HG03521 (cell line): ENCODE measurements around the gene PLXNB2.

Experiments used
- ATAC-seq: cut with Tn5 transposase; IDR thresholded peaks from one replicate; pipeline ENCODE4 v1.9.1; 2021; ENCODE audit warnings: mild to moderate bottlenecking, moderate library complexity; ENCODE audit not compliant: unreplicated experiment

PLXNB2 gene

GRCh38 chr22:50313021-50313420, 5.6 kb upstream of the PLXNB2 start:
- no peak for ATAC-seq

DNA sequence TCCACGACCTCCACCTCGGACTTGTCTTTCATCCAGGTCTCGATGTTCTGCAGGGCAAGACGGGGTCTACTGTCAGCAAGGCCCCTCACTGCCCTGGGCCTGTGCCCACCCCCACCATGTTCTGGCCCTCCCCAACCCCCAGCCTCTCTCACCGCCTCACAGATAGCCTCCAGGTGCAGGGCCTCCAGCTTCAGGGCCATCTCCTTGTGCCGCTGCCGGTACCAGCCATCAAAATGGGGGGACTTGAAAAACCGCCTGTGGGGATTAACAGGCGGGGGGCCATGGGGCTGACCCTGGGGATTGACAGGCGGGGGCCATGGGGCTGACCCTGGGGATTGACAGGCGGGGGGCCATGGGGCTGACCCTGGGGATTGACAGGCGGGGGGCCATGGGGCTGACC, 4.9 kb upstream of the PLXNB2 start:
- no peak for ATAC-seq

DNA sequence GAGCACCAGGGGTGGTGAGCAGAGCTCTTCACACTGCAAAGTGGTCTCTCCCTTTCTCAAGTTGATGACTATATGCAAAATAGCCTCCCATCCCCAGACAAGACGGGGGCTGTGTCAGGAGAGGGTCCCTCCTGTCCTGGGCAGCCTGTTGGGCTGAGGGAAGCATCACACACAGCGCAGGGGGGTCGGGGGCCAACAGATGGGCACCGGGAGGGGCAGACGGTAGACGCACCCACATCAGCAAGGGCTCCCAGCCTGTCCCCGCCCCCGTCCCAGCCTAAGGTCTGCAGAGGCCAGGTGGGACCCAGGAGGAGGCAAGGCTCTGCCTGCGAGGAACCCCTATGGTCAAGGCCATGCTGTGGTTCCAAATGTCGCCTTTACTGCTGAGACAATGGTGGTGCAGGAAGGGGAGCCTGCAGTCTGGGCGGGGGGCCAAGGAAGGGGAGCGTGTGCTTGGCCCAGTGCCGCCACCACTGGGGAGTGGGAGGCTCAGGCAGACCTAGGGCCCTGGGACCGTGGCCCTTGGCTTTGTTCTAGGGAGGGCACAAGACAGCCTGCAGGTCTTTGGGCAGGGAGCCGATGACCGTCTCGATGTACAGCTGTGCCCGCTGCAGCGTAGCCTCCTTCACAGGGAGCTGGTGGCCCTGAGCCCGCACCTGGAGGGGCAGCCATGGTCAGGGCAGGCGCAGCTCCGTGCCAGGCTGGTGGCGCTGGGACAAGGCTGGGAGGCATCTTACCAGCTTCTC, 4.3 kb upstream of the PLXNB2 start:
- no peak for ATAC-seq

DNA sequence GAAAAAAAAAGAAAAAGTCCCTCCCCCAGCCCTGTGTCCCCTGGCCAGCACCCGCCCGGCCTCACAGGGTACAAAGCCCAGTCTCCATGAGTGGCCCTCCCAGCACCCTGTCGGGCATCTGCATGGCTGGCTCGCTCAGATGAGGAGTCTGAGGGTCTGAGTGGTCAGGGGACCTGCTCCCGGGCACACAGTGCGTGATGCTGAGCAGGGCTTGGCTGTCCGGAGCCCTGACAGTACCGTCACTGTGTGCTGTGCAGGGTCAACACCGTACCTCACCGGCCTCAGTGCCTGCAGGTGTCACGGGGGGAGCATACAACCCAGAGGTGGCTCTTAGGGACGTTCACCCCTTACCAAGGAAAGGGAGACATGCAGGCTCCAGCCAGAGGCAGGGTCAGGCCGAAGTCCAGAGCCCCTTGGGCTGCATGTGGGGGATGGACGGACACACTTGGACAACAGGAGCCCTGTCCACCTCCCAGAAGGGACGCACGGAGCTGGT, 3.6 kb upstream of the PLXNB2 start:
- ATAC-seq, result no peak

DNA sequence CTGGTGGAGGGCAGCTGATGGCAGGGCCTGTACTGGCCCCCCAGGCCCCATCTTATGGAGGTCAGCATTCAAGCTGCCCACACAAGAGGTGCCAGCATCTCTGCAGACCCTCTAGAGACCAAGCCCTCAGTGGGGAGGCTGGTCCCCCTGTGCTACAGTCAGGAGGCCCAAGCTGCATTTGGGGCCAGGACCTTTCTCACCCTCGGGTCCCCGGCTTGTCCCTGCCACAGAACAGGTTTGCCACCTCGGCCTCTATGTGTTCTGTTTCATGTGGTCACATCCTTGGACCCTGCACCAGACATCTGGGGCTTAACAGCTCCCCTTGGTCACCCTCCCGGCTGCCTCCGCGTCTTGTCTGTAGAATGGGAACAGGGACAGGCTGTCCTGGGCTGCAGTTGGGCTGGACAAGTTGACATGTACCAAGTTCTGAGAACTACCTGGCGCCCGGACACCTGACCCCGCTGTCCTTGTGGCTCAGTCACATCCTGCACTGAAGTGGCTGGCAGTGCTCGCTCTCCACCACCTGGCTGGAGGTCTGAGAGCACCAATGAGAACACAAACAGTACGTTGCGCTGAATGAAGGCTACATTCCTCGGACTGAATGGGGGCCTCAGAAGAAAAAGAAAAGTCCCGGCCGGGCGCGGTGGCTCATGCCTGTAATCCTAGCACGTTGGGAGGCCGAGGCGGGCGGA, 2.7 kb upstream of the PLXNB2 start:
- no peak for ATAC-seq

- no peak for ATAC-seq
These were observed 2.1 kb upstream of the PLXNB2 start for GRCh38 chr22:50309601-50309991.

DNA sequence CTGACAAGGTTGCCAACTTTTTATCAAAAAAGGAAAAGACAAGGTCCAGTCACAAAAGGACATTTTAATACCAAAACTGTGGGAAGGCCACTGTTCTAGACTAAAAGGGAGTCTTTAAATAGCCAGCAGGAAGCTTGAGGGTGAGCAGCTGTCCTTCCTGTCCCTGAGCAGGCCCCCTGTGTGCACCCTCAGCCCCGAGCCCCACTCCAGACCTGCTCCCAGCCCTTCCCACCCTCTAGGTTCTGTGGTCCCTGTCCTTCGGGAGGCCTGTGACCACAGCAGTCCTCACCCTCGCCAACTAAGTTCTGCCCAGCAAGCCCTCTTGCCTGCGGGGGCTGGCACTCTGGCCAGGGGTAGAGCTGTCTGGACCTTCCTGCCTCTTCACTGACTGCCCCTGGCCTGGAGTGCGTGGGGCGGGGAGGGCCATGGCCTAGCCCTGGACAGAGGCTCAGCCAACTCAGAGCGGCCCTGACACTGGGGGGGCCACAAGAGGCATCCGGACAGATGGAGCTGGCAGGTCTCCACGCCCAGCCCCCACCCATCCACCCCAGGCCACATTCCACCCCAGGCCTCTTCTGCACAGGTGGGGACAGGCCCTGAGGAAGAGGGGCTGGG, 1.6 kb upstream of the PLXNB2 start:
- ATAC-seq, result no peak

- ATAC-seq, result no peak
These were observed 1.1 kb upstream of the PLXNB2 start for GRCh38 chr22:50308597-50308935.

DNA sequence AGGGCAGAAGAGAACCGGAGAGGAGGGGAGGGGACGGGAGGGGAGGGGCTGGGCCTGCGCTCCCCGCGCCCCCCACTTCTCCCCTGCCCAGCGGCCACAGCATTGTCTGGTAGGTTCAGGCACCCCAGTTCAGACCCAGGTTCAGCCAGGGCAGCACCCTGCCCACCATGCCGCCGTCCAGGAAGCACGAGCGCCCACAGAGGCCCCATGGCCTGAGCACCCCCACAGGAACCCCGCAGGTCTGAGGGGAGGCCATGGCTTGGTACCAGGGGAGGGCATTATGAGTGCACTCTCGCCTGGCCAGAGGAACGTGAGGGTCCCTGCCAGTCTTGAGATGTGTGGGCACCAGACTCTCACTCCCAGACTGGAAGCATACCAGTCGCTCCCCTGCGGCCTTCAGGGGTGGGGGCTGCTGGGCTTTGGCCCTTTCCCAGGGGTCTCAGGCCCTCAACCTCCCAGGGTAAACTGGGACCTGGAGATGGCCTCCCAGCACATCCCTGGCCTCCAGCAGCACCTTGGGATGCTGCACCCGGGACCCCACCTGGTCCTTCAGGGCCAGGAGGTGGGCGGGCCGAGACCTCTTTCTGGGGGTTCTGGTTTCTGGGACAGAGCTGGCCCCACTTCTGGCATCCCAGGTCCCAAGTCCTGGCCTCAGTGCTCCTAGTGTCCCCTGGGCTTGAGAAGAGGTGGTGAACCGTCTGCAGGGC, 597 bp upstream of the PLXNB2 start:
- ATAC-seq, result no peak

DNA sequence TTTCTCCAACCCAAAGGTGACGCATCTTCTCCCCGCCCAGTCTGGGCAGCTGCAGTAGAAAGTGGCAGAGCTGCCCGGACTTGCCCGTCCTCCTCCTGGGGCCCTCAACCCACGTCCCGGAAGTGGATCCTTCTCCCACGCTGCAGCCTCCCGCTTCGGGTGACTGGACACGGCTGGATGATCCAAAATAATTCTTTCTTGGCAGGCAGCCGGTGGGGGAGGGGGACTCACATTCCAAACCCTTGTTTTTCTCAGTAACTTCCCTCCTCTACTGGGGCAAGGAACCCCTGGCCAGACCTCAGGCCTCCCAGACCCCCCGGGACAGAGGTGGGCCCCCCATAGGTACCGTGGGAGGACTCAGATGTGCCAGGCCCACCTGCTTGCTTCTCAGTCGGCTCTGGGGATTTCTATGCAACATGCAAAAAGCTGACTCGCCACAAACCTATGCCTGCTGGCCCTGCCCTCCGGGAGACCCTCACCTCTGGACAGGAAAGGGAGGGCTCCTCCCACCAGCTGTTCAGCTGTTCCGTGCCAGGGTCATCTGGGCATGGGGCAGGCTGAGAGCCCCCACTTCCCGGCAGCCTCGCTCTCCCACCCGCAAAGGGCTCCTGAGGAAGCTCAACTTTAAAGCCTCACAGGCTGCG, 1.4 kb downstream of the PLXNB2 start:
- no peak for ATAC-seq

- no peak for ATAC-seq
These were observed 2.0 kb downstream of the PLXNB2 start for GRCh38 chr22:50305393-50305922.

GRCh38 chr22:50304528-50305392, 2.7 kb downstream of the PLXNB2 start:
- ATAC-seq, result no peak

GRCh38 chr22:50303848-50304527, 3.5 kb downstream of the PLXNB2 start:
- no peak for ATAC-seq

- no peak for ATAC-seq
These were observed 4.0 kb downstream of the PLXNB2 start for GRCh38 chr22:50303515-50303847.

GRCh38 chr22:50302564-50302963, 4.9 kb downstream of the PLXNB2 start:
- no peak for ATAC-seq

- no peak for ATAC-seq
These were observed 5.4 kb downstream of the PLXNB2 start for GRCh38 chr22:50302041-50302541.

GRCh38 chr22:50301581-50301991, 5.9 kb downstream of the PLXNB2 start:
- ATAC-seq, result no peak

- no peak for ATAC-seq
These were observed 6.7 kb downstream of the PLXNB2 start for GRCh38 chr22:50300620-50301257.
